Prostate gland (tissue), 2 donors: Measurements from ENCODE around the gene TMEM207.

Source experiments
- POLR2AphosphoS5 ChIP-seq: sonication (generic); formaldehyde crosslinking; IDR thresholded peaks from one replicate; pipeline ENCODE4 v1.6.1; 2017; ENCODE audit warnings: antibody characterized with exemption
- TF ChIP-seq, protein P1 (sequence below), 4 experiments: fragments of 200-600 bp in 2 of 4; fragments of 450-650 bp in 2 of 4; sonication (generic) in 2 of 4; IDR thresholded peaks; 1 replicate in 3 of 4; 2 replicates in 1 of 4; pipeline ENCODE4 v1.5.1; 2016 to 2019; ENCODE audit warnings: antibody characterized with exemption in 4 of 4, mild to moderate bottlenecking in 2 of 4, moderate library complexity in 2 of 4

GRCh38 chr3:190388703-190389102, 61.0 kb downstream of the TMEM207 start:
- TF ChIP-seq, protein P1, sequence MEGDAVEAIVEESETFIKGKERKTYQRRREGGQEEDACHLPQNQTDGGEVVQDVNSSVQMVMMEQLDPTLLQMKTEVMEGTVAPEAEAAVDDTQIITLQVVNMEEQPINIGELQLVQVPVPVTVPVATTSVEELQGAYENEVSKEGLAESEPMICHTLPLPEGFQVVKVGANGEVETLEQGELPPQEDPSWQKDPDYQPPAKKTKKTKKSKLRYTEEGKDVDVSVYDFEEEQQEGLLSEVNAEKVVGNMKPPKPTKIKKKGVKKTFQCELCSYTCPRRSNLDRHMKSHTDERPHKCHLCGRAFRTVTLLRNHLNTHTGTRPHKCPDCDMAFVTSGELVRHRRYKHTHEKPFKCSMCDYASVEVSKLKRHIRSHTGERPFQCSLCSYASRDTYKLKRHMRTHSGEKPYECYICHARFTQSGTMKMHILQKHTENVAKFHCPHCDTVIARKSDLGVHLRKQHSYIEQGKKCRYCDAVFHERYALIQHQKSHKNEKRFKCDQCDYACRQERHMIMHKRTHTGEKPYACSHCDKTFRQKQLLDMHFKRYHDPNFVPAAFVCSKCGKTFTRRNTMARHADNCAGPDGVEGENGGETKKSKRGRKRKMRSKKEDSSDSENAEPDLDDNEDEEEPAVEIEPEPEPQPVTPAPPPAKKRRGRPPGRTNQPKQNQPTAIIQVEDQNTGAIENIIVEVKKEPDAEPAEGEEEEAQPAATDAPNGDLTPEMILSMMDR (IDR thresholded peaks at IDR 0.05): no peak
- no peak for TF ChIP-seq POLR2AphosphoS5
